Epithelial cell of proximal tubule (primary cell): Measurements from ENCODE around the gene FAM131B. TPM values are rescaled to one million over a fixed set of nuclear protein-coding genes. Genes with fewer than 3 reads are reported as not detected.

Experiments used
- DNase-seq: peaks from one replicate; pipeline ENCODE4 v3.0.0-alpha.2; 2011; ENCODE audit warnings: low read depth
- H3K4me3 ChIP-seq: 2 replicates; pipeline ENCODE4 v1.5.1; 2011; ENCODE audit warnings: low read depth, mild to moderate bottlenecking, low read length
- total RNA-seq: library from RNA; depleted of rRNA; stranded (reverse); fragments of >200 nt; gene quantifications from 2 replicates; pipeline ENCODE4 v1.2.3, GENCODE V29; 2015
- TF ChIP-seq, protein P1 (sequence below): conservative IDR thresholded peaks from 2 replicates; pipeline ENCODE4 v1.5.1; 2012; ENCODE audit warnings: low read depth, mild to moderate bottlenecking, low read length

FAM131B gene
- total RNA-seq, 1 donor from 2014 or later = 1.5 TPM

DNA sequence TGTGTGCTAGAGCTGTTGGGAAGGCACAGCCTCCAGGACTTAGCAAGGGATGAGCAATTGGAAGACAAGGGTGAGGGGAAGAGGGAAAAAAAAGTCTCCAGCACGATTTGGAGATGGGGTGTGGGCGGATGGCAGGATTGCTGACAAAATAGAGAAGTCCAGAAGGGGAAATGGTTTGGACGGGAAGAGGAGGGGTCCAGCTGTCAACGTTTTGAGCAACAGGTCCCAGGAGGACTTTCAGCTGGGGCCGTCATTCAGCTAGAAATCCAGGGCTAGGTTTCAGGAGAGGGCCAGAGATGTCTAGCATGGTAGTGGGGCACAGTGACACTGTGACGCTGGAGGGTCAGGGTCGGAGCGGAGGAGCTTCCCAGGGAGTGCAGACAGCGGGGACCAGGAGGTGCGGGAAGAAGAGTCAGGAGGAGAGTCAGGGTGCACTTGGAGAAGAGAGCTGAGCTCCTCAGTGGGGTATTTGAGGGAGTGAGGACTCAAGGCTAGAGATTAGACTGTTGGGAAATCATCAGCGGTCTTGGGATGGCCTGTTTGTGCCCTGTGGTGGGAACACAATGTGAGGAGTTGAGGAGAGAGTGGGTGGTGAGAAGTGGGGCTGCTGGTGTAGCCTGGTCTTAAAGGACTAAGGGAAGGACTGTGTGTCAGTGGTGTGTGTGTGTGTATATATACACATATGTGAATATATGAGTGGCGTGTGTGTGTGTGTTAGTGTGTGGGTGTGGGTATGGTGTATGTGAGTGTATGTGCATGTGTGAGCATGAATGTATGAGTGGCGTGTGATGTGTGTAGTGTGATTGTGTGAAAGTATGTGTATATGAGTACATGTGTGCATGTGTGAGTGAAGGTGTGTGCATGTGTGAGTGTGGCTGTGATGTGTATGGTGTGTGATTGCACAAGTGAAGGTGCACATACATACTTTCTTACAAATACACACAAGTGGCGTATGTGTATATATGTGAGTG, 22.4 kb upstream of the FAM131B start:
- DNase-seq = no peak
- TF ChIP-seq, protein P1, sequence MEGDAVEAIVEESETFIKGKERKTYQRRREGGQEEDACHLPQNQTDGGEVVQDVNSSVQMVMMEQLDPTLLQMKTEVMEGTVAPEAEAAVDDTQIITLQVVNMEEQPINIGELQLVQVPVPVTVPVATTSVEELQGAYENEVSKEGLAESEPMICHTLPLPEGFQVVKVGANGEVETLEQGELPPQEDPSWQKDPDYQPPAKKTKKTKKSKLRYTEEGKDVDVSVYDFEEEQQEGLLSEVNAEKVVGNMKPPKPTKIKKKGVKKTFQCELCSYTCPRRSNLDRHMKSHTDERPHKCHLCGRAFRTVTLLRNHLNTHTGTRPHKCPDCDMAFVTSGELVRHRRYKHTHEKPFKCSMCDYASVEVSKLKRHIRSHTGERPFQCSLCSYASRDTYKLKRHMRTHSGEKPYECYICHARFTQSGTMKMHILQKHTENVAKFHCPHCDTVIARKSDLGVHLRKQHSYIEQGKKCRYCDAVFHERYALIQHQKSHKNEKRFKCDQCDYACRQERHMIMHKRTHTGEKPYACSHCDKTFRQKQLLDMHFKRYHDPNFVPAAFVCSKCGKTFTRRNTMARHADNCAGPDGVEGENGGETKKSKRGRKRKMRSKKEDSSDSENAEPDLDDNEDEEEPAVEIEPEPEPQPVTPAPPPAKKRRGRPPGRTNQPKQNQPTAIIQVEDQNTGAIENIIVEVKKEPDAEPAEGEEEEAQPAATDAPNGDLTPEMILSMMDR = no peak
- H3K4me3 ChIP-seq = peak overlapping the region; percentile 14

DNA sequence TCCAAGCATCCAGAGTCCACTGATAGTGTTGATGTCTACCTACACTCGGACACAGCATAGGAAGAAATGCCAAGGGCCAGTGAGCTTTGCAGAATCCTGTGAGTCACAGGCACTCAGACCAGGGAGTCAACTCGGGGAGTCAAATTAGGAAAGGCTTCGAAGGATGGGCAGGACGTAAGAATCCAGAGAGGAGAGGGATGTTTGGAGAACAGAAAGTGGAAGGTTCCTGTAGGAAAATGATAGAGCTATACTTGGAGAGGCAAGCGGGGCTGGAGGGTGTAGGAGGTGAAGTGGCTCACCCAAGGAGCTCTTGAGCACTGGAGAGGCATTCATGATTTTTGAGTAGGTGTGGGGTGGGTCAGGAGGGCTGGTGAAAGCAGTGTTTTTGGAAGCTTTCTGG, 21.6 kb upstream of the FAM131B start:
- DNase-seq = no peak
- peak overlapping the region; percentile 5 for H3K4me3 ChIP-seq
- TF ChIP-seq, protein P1 = no peak

DNA sequence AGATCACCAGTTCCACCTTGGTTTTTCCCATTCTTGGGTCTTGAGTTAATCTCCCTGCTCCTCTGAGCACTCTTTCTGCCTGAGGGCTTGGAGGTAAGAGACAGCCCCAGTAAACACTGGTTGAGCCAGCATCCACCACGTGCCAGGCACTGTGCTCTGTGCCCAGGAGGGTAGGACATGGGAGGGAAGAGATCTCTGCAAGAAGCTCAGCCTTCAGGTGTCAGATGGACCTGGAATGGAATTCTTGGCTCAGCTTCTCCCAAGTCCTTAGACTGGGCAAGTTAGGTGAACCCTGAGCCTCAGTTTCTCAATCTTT, 21.1 kb upstream of the FAM131B start:
- TF ChIP-seq, protein P1 = no peak
- peak overlapping the region; percentile 97 for H3K4me3 ChIP-seq
- no peak for DNase-seq

DNA sequence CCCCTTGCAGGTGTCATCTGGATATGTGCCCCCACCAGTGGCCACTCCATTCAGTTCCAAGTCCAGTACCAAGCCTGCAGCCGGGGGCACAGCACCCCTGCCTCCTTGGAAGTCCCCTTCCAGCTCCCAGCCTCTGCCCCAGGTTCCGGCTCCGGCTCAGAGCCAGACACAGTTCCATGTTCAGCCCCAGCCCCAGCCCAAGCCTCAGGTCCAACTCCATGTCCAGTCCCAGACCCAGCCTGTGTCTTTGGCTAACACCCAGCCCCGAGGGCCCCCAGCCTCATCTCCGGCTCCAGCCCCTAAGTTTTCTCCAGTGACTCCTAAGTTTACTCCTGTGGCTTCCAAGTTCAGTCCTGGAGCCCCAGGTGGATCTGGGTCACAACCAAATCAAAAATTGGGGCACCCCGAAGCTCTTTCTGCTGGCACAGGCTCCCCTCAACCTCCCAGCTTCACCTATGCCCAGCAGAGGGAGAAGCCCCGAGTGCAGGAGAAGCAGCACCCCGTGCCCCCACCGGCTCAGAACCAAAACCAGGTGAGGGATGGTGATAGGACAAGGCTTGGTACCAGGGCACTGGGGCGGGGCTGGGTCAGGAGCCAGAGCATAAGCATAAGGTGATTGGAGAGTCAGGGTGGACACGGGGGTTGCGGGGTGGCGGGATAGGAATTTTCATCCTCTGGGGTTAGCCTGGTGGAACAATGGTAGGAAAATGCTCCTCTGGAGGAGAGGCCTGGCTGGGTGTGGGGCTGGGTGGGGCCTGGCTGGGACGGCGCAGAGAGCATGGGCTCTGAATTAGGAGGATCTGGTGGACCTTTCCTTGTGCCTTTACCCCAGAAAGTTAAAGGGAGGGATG, 20.5 kb upstream of the FAM131B start:
- DNase-seq = no peak
- TF ChIP-seq, protein P1 = no peak
- H3K4me3 ChIP-seq = peak overlapping the region; percentile 97

DNA sequence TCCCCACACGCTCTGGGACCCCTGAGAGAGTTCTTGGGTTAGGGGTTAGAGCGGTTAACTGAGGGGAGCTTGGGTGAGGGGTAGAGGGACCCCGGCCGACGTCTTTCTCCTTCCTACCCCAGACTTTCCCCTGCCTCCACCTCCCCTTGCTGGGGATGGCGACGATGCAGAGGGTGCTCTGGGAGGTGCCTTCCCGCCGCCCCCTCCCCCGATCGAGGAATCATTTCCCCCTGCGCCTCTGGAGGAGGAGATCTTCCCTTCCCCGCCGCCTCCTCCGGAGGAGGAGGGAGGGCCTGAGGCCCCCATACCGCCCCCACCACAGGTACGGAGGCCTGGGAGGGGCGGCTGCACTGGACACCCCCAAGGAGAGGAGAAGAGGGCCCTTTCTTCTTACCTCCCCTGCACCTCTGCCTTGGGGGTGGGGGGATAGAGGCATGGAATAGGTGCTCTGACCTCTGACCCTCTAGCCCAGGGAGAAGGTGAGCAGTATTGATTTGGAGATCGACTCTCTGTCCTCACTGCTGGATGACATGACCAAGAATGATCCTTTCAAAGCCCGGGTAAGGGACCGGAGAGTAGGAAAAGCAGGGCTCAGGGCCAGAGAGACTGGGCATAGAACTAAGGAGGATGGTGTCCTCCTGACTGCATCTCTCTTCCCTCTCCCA, 19.7 kb upstream of the FAM131B start:
- H3K4me3 ChIP-seq = peak overlapping the region; percentile 97
- TF ChIP-seq, protein P1 = no peak
- DNase-seq = no peak

DNA sequence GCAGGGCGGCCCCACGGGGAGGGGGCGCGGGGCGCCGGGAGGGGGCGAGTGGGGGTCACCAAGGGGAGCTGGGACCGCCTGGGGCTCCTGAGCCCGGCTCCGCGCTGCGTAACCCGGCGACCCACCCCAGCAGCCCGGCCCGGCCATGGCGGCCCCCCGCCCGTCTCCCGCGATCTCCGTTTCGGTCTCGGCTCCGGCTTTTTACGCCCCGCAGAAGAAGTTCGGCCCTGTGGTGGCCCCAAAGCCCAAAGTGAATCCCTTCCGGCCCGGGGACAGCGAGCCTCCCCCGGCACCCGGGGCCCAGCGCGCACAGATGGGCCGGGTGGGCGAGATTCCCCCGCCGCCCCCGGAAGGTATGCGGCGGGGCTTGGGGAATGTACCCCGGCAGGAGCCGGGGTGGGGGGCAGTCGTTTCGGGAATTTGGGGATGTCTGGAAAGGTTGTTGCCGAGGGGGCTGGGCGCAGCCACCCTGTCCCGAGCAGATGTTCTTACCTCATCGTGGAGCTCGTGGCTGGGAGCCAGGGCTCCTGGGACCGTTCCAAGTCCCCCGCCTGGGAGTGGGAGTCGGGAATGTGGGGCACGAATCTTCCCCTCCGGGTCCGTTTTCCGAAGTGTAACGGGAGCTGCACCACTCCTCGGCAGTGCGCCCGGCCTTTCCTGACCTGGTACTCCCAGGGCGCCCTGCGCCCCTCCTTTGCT, 19.1 kb upstream of the FAM131B start:
- DNase-seq = no peak
- peak overlapping the region; percentile 97 for H3K4me3 ChIP-seq
- TF ChIP-seq, protein P1 = no peak
